SK-N-MC (cell line): ENCODE data around the gene PPP3R1.

Source experiments
- EZH2 ChIP-seq: fragments of 200-600 bp; sonication (generic); IDR thresholded peaks from one replicate; pipeline ENCODE4 v1.6.1; 2017; ENCODE audit warnings: antibody characterized with exemption
- FOXP2 ChIP-seq: optimal IDR thresholded peaks from 2 replicates; pipeline ENCODE3; 2011; ENCODE audit warnings: mild to moderate bottlenecking, moderate library complexity; ENCODE audit not compliant: insufficient read depth; ENCODE audit errors: extremely low read length, control extremely low read depth
- POLR2AphosphoS5 ChIP-seq: IDR thresholded peaks from 2 replicates; pipeline ENCODE4 v1.6.1; 2012; ENCODE audit warnings: mild to moderate bottlenecking, low read depth, low read length, borderline replicate concordance

GRCh38 chr2:68134120-68134519, 118.2 kb downstream of the PPP3R1 start:
- no peak for TF ChIP-seq POLR2AphosphoS5
- no peak for TF ChIP-seq EZH2
- TF ChIP-seq FOXP2, result no peak
